Ascending aorta (tissue), 2 donors: ENCODE results near the gene IFNGR1. TPM values are rescaled to one million over a fixed set of nuclear protein-coding genes. Genes with fewer than 3 reads are reported as not detected.
"Not testable (repeated sequence)": the region's sequence is repeated elsewhere in the genome, so short reads cannot be mapped to it uniquely, and the experiment has no call there.

Experiments
- DNase-seq, 2 donors: peaks; one replicate each; pipeline ENCODE4 v3.0.0-alpha.2; 2019; ENCODE audit warnings: low spot score in 2 of 2
- H3K27ac ChIP-seq, 2 donors: fragments of 200-600 bp; sonication (generic); one replicate each; pipeline ENCODE4 v1.5.1; 2016 to 2017; ENCODE audit warnings: mild to moderate bottlenecking in 1 of 2
- H3K27me3 ChIP-seq: fragments of 200-600 bp; sonication (generic); one replicate; pipeline ENCODE4 v1.5.1; 2017
- H3K36me3 ChIP-seq, 2 donors: fragments of 200-600 bp; sonication (generic); one replicate each; pipeline ENCODE4 v1.5.1; 2016
- H3K4me1 ChIP-seq, 2 donors: fragments of 200-600 bp; sonication (generic); one replicate each; pipeline ENCODE4 v1.5.1; 2016 to 2017; ENCODE audit warnings: mild to moderate bottlenecking in 1 of 2
- H3K4me3 ChIP-seq, 2 donors: fragments of 200-600 bp; sonication (generic); one replicate each; pipeline ENCODE4 v1.5.1; 2016 to 2017; ENCODE audit warnings: mild to moderate bottlenecking in 1 of 2
- H3K9me3 ChIP-seq, 2 donors: fragments of 200-600 bp; sonication (generic); one replicate each; pipeline ENCODE4 v1.5.1; 2016
- CTCF ChIP-seq, 3 experiments: fragments of 200-600 bp in 2 of 3; fragments of 450-650 bp in 1 of 3; sonication (generic) in 2 of 3; IDR thresholded peaks; one replicate each; pipeline ENCODE4 v1.5.1; 2016 to 2019; ENCODE audit warnings: antibody characterized with exemption in 3 of 3, mild to moderate bottlenecking in 1 of 3, moderate library complexity in 1 of 3
- intact Hi-C: fragments of 100-400 bp; cut with DNase I; formaldehyde crosslinking; loops from one replicate; pipeline ENCODE4 v1.15.1; 2023
- total RNA-seq: library from RNA; depleted of rRNA; stranded (reverse); fragments of >200 nt; gene quantifications from one replicate; pipeline ENCODE4 v1.1.0, GENCODE V29; 2016

IFNGR1 gene
- total RNA-seq, 1 donor from 2014 or later: 47.7 TPM

DNA sequence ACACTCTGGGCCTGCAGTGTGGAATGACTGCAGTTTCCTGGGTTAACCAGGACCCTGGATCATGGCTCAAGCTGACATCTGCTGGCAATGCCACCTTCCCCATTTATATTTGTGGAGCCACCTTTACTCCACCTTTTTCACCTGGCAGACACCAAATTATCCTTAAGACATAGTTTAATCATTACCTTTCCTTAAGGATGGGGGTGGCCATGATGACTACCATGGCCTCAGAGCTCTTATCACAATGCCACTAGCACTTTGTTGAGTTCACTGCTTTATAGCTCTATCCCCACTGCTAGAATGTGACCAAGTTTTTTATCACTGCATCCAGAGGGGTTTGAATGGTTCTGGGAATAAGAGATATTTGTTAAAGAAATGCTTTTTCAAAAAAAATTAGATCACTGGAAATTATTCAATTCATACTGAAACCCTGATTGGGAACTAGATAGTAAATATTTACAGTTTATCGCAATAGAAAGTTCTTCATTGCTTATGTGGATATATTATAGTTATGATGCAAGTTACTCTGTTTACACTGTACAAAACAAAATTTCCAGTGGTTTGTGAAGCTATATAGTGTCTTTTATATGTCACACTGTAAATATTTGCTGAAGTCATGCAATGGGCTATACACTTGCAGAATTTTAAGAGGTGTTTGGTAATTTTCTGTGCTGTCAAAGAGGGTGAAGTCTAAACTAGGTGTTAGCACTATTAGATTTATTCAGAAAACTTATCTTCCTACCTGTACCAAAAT lies 37.3 kb upstream of the IFNGR1 start:
- Histone ChIP-seq H3K9me3 (no peaks in the 10 kb centered on the region), H3K4me1 (peaks cover 0 to 4% of the 10 kb centered on the region in 2 donors), H3K27me3 (no peaks in the 10 kb centered on the region), H3K36me3 (no peaks in the 10 kb centered on the region), H3K27ac (no peak overlapping the region), H3K4me3 (no peak overlapping the region)
- no peak for DNase-seq
- no peak for TF ChIP-seq CTCF (IDR thresholded peaks at IDR 0.05)
- intact Hi-C loops: no loop called here

DNA sequence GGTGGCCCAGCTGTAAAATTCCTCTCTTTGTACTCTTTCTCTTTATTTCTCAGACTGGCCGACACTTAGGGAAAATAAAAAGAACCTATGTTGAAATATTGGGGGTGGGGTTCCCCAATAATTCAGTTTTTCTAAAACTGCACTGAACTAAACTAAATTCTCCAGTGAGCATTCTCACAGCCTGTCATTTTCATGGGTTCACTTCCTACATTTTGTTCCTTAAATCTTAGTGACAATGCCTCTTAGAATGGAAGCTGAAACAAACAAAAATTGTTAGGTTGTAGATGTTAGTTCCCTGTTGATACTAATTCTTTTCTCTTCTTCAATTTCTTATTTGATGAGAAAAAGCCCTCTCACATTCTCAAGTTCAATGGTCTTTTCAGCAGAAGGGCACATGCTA lies 35.8 kb upstream of the IFNGR1 start:
- no peak overlapping the region for H3K4me3 ChIP-seq
- intact Hi-C loops: no loop called here
- H3K4me1 ChIP-seq: no peaks in the 10 kb centered on the region
- no peaks in the 10 kb centered on the region for H3K27me3 ChIP-seq
- no peak overlapping the region for H3K27ac ChIP-seq
- no peaks in the 10 kb centered on the region for H3K36me3 ChIP-seq
- no peak for TF ChIP-seq CTCF (IDR thresholded peaks at IDR 0.05)
- H3K9me3 ChIP-seq: no peaks in the 10 kb centered on the region
- DNase-seq: no peak

- H3K27me3 ChIP-seq, intact Hi-C loops, H3K27ac ChIP-seq, H3K4me3 ChIP-seq, H3K4me1 ChIP-seq, DNase-seq, H3K9me3 ChIP-seq, H3K36me3 ChIP-seq: not testable (repeated sequence)
These were observed 35.2 kb upstream of the IFNGR1 start for GRCh38 chr6:137254430-137254829.

GRCh38 chr6:137248702-137249101 lies 29.5 kb upstream of the IFNGR1 start:
- Histone ChIP-seq H3K27me3 (no peaks in the 10 kb centered on the region), H3K4me1 (peaks cover 0 to 2% of the 10 kb centered on the region in 2 donors), H3K9me3 (no peaks in the 10 kb centered on the region), H3K4me3 (no peak overlapping the region), H3K27ac (no peak overlapping the region), H3K36me3 (no peaks in the 10 kb centered on the region)
- intact Hi-C loops: no loop called here
- TF ChIP-seq CTCF (IDR thresholded peaks at IDR 0.05): no peak
- no peak for DNase-seq

DNA sequence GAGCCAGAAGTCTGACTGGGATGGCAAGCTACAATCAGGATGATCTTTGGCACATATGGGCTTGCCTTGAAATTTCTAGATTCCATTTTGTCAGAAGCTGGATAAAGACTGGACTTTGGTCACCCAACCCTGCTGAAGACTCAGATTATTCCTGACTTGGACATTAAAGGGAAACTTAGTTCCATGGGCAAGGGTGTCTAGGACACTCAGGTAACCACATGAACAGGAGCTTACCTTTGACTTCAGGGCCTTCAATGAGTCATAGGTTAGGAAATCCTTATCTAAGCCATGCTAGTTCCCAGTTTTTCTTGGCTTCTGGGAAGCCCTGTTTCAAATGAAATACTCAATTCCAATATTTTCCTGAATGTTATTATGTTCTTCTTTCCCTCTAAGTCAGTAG lies 28.5 kb upstream of the IFNGR1 start:
- Histone ChIP-seq H3K36me3 (no peaks in the 10 kb centered on the region), H3K9me3 (no peaks in the 10 kb centered on the region), H3K4me3 (no peak overlapping the region), H3K27ac (no peak overlapping the region), H3K27me3 (no peaks in the 10 kb centered on the region), H3K4me1 (peaks cover 0 to 2% of the 10 kb centered on the region in 2 donors)
- DNase-seq: no peak
- TF ChIP-seq CTCF (IDR thresholded peaks at IDR 0.05): no peak
- intact Hi-C loops: no loop called here

DNA sequence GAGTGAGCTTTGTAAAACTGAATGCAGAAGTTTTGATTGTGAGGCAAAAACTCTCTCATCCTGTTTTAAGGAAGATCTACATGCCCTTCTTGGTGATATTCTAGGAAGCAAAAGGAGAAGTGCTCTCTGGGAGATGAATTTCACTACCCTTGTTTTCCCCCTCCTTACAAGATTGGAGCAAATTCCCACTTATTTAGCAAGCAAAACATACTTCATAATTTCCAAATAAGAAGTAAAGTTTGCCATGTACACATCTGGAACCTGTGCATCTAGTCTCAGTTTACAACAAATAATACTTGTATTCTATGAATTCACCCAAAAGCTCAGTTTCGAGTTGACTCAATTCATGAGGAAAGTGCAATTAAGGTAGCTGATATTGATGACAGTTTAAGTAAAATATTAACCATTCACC lies 27.6 kb upstream of the IFNGR1 start:
- Histone ChIP-seq H3K36me3 (no peaks in the 10 kb centered on the region), H3K9me3 (no peaks in the 10 kb centered on the region), H3K27me3 (no peaks in the 10 kb centered on the region), H3K4me3 (no peak overlapping the region), H3K4me1 (peaks cover 0 to 2% of the 10 kb centered on the region in 2 donors), H3K27ac (no peak overlapping the region)
- intact Hi-C loops: no loop called here
- TF ChIP-seq CTCF (IDR thresholded peaks at IDR 0.05): no peak
- DNase-seq: no peak
